ENCODE results near the gene CARS1.

- no peak for TF ChIP-seq SUZ12 (IDR thresholded peaks at IDR 0.05)
- no peak for TF ChIP-seq ZNF384 (IDR thresholded peaks at IDR 0.05)
- TF ChIP-seq SP1 (IDR thresholded peaks at IDR 0.05): no peak
- TF ChIP-seq ARNT (IDR thresholded peaks at IDR 0.05): no peak
- TF ChIP-seq CTBP1 (IDR thresholded peaks at IDR 0.05; ENCODE audit: borderline replicate concordance): no peak
- no peak for TF ChIP-seq FOXM1 (IDR thresholded peaks at IDR 0.05; ENCODE audit: borderline replicate concordance)
These were observed 45.9 kb upstream of the CARS1 start for GRCh38 chr11:3103076-3103475.
